ENCODE results near the gene HHIP.

HHIP gene

DNA sequence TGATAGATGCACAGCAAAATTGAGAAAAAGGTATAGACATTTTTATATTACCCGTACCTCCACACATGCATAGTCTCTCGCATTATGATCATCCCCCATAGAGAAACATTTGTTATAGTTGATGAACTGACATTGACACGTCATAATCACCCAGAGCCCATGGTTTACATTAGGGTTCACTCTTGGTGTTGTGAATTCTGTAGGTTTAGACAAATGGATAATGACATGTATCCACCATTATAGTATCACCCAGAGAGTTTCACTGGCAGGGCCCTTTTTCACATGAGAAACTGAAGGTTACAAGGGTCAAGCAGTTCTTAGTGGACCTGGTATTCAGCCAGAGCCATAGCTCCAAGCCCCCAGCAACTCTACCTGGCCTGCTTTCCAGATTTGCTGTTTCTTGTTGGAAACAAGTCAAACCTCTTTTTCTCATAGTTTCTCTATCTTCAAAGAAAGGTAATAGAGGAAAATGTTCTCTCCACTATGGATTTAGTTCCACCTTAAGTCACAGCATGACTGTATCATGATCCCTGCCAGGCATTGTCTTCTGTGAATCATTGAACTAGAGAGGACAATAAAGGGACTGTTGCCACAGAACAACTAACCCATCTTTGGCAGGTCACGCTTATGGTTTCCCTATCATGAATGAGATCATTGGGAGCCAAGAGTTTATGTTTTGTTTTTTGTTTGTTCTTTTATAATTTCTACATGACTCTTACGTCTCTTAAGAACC is 64.0 kb downstream of the HHIP start:
- DNase-seq: no peak

DNA sequence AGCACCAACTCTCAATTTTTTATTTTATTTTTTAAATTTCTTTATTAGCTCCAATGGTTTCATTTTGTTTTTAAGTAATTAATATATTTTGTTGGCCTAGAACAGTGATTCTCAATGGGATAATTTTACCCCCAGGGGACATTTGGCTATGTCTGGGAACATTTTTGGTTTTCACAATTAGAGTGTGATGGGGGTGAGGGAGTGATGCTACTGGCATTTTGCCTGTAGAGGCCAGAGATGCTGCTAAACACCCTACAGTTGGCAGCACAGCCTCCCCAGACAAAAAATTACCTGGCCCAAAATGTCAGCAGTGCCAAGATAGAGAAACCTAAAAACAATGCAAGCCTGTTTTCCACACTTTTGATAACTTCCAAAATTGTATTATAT is 64.6 kb downstream of the HHIP start:
- DNase-seq: no peak

GRCh38 chr4:144711700-144712456 is 65.9 kb downstream of the HHIP start:
- DNase-seq: no peak

- no peak for DNase-seq
Observed at GRCh38 chr4:144712775-144713174, 66.8 kb downstream of the HHIP start.

DNA sequence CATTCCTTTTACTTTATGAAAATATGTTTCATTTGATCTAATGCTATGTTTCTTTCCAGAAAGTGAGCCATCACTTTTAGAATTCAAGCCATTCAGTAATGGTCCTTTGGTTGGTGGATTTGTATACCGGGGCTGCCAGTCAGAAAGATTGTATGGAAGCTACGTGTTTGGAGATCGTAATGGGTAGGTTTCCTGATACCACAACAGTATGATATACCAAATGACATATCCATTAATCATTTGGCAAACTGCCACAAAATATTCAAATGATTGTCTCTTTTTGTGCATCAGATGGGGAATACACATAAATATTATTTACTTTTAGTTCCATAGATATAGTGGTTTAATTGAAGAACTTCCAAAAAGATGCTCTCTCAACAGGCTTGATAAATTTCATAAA is 68.2 kb downstream of the HHIP start:
- no peak for DNase-seq

GRCh38 chr4:144715230-144715629 is 69.3 kb downstream of the HHIP start:
- DNase-seq: no peak

- DNase-seq: no peak
Observed at GRCh38 chr4:144716778-144717177, 70.8 kb downstream of the HHIP start.

GRCh38 chr4:144718958-144719512 is 73.1 kb downstream of the HHIP start:
- no peak for DNase-seq

DNA sequence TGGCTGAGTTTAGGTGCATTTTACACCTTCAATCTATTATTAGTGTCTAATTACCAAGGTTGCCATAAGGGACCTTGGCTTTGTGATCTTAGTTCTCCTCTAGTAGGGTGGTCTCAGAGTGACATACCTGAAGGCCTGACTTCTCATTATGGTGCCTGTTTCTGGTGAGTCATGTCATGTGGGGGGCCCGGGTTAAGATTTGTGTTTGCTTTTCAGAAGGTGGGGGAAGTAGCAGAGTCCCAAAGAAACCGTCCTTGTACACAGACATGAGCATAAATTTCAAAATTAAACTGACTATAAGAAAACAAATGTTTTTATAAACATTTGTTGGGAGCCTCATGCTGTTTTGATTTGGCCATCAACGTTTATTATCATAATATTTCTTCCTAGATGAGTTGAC is 74.5 kb downstream of the HHIP start:
- DNase-seq: no peak

- DNase-seq: no peak
Observed at GRCh38 chr4:144721994-144722393, 76.0 kb downstream of the HHIP start.

GRCh38 chr4:144723471-144723870 is 77.5 kb downstream of the HHIP start:
- DNase-seq: no peak

DNA sequence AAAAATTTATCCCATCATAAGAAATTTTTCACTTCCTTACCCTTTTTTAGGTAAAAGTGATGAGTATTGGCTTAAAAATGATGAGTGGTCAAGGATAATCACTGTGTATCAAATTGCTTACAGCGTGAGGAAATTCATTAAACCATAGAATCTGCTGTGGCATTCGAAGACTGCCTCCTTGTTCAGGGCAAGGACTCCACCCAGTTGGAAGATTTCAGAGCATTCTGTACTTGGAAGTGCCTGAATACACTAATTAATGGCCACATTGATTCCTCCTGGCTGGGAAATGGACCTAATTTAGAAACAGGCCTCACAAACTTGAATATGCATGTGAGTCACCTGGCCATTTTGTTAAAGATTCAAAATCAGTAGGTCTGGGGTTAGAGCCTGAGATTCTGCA is 83.2 kb downstream of the HHIP start:
- no peak for DNase-seq

- no peak for DNase-seq
Observed at GRCh38 chr4:144732584-144733428, 86.8 kb downstream of the HHIP start.

DNA sequence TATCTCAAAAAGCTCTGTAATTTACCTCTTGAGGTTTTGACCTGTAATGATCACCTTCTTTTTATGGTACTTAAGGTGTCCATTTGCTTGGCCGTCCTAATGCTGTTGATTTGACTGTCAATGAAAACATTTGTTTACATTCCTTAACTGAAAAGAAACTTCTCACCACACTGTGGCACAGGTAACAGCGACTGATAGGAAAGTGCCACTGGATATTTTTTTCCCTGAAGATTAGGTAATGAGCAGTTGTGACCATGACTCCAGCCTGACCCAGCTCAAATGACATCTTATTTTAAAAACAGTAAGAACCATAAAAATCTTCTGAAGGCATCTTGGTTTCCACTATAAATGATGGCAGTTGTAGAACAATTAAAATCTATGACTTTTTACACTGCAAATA is 87.6 kb downstream of the HHIP start:
- no peak for DNase-seq

- no peak for DNase-seq
Observed at GRCh38 chr4:144734522-144734921, 88.6 kb downstream of the HHIP start.

DNA sequence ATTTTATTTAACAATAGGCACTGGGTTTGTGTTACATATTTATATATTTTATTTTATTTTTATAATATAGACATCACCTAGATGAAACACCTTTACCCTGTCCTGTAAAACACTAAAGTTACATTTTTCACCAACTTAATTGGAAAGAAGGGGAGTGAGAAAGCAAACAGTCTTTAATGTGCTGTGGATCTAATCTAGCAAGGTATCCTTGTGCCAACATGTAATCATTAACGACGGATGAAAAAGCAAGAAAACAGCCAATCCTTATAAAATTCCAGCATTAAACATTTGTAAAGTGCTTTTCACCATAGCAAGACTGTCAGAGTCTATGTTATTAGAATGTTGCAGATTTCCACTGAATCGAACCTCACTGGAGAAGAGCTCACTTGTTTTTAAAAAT is 92.7 kb downstream of the HHIP start:
- DNase-seq: no peak

DNA sequence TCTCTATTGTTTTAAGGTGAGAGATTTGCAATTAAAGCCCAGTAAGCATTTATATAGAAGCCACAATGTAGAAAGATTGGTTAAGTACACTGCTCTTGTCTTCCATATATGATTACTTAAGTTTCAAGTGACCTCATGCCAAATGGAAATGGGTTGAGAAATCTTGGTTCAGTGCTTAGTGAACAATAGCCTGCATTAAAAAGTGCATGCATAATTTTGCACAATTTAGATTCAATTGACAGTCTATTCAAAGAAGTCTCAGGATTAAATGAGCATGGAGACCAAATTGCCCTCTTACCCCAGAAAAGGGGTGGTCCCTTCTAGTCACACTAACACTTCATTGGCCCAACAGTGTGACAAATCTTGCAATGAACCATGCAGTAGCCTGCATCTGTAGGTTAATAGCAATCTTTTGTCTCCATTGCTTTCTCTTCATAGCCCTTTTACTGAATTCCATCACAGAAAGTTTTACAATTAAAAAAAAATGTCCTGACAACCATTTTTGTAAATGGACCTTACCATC is 93.6 kb downstream of the HHIP start:
- DNase-seq: no peak

DNA sequence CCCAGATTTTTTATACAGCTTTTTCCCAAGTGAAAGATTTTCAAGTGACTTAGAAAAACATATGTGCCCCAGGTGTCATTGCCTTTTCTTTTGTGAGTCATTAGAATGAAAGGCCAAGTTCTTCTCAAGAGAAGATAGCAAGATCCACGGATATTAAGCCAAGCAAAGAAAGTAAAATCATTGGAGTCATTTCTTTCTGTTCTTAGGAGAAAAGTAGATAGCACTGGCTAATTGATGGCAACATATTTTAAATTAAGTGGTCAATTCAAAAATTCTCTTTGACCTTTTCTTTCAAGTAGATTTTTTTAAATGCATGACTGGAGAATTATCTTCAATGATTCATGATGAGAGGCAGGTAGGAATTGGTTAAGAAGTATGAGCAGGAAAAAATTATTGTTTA is 94.4 kb downstream of the HHIP start:
- no peak for DNase-seq

- no peak for DNase-seq
Observed at GRCh38 chr4:144748814-144749555, 103.0 kb downstream of the HHIP start.

GRCh38 chr4:144750348-144750747 is 104.4 kb downstream of the HHIP start:
- DNase-seq: no peak

- no peak for DNase-seq
Observed at GRCh38 chr4:144754562-144755410, 108.8 kb downstream of the HHIP start.

Data from CD4-positive, alpha-beta T cell treated with Interleukin-4 for 4 hours (primary cell).